ENCODE data around the gene RERE.

The RERE gene

DNA sequence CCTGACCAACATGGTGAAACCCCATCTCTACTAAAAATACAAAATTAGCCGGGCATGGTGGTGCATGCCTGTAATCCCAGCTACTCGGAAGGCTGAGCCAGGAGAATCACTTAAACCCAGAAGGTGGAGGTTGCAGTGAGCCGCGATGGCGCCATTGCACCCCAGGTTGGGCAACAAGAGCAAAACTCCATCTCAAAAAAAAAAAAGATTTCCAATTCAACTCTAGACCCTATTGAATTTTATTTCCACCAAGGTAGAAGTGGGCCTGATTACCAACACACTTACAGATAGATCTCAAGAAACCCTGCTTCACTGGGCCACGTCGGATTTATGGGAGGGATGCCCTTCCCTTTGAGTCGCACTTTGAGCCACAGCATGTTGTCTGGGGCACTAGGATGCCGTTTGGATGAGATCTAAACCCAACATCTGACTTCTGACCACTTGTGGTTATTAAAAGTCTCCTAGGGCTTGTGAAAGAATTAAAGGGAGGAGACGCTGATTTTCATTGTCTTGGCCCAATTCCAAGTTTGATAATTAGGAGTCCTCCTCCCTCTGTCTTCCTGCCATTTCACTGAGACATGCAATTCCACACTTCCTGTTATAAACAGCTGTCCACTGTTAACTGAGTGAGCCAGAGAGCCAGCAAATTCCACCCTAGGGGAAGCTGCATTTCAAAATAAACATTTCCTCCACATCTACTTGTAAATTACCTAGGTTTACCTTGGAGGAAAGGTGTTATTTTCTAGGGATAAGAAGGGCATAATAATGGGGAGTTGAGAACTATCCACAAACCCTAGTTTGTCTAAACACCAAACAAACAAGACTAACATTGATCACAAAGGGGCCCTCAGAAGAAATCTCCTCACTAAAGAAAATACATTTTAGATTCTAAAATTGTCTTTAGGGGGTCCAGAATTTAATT, 5.2 kb upstream of the RERE start (continued):
- TF ChIP-seq ZNF473 (tag by site-specific recombination; IDR thresholded peaks at IDR 0.05): no peak
- TF ChIP-seq ZNF324 (tag by site-specific recombination; IDR thresholded peaks at IDR 0.05): peak; percentile 68; the same call in 1 of the 2 replicates
- TF ChIP-seq ZNF701 (tag by site-specific recombination; IDR thresholded peaks at IDR 0.05): no peak
- TF ChIP-seq ZNF747 (tag by site-specific recombination; IDR thresholded peaks at IDR 0.05): no peak
- TF ChIP-seq ZNF311 (tag by site-specific recombination; IDR thresholded peaks at IDR 0.05; ENCODE audit: borderline replicate concordance): no peak
- TF ChIP-seq ZFP41 (tag by site-specific recombination; IDR thresholded peaks at IDR 0.05; ENCODE audit: borderline replicate concordance): no peak
- no peak for TF ChIP-seq ZNF354C (tag by site-specific recombination; IDR thresholded peaks at IDR 0.05; ENCODE audit: borderline replicate concordance, low read depth)
- no peak; the same call in 1 of the 2 replicates for TF ChIP-seq ZNF660 (tag by site-specific recombination; IDR thresholded peaks at IDR 0.05)
- TF ChIP-seq ZNF239 (tag by site-specific recombination; IDR thresholded peaks at IDR 0.05): no peak
- no peak; the same call in 1 of the 2 replicates for TF ChIP-seq ZNF76 (tag by site-specific recombination; IDR thresholded peaks at IDR 0.05; ENCODE audit: borderline replicate concordance, low read depth)
- TF ChIP-seq EGR2 (tag by site-specific recombination; IDR thresholded peaks at IDR 0.05; ENCODE audit: low read depth): no peak
- no peak for TF ChIP-seq ZNF624 (tag by site-specific recombination; IDR thresholded peaks at IDR 0.05)
- TF ChIP-seq ZNF214 (tag by site-specific recombination; IDR thresholded peaks at IDR 0.05; ENCODE audit: borderline replicate concordance): no peak
- TF ChIP-seq, protein P1, sequence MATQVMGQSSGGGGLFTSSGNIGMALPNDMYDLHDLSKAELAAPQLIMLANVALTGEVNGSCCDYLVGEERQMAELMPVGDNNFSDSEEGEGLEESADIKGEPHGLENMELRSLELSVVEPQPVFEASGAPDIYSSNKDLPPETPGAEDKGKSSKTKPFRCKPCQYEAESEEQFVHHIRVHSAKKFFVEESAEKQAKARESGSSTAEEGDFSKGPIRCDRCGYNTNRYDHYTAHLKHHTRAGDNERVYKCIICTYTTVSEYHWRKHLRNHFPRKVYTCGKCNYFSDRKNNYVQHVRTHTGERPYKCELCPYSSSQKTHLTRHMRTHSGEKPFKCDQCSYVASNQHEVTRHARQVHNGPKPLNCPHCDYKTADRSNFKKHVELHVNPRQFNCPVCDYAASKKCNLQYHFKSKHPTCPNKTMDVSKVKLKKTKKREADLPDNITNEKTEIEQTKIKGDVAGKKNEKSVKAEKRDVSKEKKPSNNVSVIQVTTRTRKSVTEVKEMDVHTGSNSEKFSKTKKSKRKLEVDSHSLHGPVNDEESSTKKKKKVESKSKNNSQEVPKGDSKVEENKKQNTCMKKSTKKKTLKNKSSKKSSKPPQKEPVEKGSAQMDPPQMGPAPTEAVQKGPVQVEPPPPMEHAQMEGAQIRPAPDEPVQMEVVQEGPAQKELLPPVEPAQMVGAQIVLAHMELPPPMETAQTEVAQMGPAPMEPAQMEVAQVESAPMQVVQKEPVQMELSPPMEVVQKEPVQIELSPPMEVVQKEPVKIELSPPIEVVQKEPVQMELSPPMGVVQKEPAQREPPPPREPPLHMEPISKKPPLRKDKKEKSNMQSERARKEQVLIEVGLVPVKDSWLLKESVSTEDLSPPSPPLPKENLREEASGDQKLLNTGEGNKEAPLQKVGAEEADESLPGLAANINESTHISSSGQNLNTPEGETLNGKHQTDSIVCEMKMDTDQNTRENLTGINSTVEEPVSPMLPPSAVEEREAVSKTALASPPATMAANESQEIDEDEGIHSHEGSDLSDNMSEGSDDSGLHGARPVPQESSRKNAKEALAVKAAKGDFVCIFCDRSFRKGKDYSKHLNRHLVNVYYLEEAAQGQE (tag by site-specific recombination; IDR thresholded peaks at IDR 0.05): 0 out of 2 replicates have a peak, but pooled peaks have one; percentile 18
- TF ChIP-seq ZNF248 (tag by site-specific recombination; IDR thresholded peaks at IDR 0.05): no peak
- TF ChIP-seq ZFHX2 (tag by site-specific recombination; conservative IDR thresholded peaks at IDR 0.05): no peak
- TF ChIP-seq HOXD13 (CRISPR knock-in tag; IDR thresholded peaks at IDR 0.05; ENCODE audit: borderline replicate concordance): peak; percentile 94
- TF ChIP-seq ZNF211 (tag by site-specific recombination; IDR thresholded peaks at IDR 0.05; ENCODE audit: low read depth): no peak
- TF ChIP-seq ZNF514 (tag by site-specific recombination; IDR thresholded peaks at IDR 0.05): no peak
- TF ChIP-seq ZNF175 (tag by site-specific recombination; IDR thresholded peaks at IDR 0.05): no peak
- TF ChIP-seq, protein P2, sequence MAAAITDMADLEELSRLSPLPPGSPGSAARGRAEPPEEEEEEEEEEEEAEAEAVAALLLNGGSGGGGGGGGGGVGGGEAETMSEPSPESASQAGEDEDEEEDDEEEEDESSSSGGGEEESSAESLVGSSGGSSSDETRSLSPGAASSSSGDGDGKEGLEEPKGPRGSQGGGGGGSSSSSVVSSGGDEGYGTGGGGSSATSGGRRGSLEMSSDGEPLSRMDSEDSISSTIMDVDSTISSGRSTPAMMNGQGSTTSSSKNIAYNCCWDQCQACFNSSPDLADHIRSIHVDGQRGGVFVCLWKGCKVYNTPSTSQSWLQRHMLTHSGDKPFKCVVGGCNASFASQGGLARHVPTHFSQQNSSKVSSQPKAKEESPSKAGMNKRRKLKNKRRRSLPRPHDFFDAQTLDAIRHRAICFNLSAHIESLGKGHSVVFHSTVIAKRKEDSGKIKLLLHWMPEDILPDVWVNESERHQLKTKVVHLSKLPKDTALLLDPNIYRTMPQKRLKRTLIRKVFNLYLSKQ (tag by site-specific recombination; IDR thresholded peaks at IDR 0.05; ENCODE audit: borderline replicate concordance): no peak
- TF ChIP-seq ZNF792 (tag by site-specific recombination; IDR thresholded peaks at IDR 0.05): no peak
- TF ChIP-seq ZNF10 (tag by site-specific recombination; IDR thresholded peaks at IDR 0.05): peak; percentile 20; the same call in 1 of the 2 replicates
- TF ChIP-seq, protein P3, sequence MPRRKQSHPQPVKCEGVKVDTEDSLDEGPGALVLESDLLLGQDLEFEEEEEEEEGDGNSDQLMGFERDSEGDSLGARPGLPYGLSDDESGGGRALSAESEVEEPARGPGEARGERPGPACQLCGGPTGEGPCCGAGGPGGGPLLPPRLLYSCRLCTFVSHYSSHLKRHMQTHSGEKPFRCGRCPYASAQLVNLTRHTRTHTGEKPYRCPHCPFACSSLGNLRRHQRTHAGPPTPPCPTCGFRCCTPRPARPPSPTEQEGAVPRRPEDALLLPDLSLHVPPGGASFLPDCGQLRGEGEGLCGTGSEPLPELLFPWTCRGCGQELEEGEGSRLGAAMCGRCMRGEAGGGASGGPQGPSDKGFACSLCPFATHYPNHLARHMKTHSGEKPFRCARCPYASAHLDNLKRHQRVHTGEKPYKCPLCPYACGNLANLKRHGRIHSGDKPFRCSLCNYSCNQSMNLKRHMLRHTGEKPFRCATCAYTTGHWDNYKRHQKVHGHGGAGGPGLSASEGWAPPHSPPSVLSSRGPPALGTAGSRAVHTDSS (tag by site-specific recombination; IDR thresholded peaks at IDR 0.05): 0 out of 2 replicates have a peak, but pooled peaks have one; percentile 29
- TF ChIP-seq, protein P4, sequence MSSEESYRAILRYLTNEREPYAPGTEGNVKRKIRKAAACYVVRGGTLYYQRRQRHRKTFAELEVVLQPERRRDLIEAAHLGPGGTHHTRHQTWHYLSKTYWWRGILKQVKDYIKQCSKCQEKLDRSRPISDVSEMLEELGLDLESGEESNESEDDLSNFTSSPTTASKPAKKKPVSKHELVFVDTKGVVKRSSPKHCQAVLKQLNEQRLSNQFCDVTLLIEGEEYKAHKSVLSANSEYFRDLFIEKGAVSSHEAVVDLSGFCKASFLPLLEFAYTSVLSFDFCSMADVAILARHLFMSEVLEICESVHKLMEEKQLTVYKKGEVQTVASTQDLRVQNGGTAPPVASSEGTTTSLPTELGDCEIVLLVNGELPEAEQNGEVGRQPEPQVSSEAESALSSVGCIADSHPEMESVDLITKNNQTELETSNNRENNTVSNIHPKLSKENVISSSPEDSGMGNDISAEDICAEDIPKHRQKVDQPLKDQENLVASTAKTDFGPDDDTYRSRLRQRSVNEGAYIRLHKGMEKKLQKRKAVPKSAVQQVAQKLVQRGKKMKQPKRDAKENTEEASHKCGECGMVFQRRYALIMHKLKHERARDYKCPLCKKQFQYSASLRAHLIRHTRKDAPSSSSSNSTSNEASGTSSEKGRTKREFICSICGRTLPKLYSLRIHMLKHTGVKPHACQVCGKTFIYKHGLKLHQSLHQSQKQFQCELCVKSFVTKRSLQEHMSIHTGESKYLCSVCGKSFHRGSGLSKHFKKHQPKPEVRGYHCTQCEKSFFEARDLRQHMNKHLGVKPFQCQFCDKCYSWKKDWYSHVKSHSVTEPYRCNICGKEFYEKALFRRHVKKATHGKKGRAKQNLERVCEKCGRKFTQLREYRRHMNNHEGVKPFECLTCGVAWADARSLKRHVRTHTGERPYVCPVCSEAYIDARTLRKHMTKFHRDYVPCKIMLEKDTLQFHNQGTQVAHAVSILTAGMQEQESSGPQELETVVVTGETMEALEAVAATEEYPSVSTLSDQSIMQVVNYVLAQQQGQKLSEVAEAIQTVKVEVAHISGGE (tag by site-specific recombination; conservative IDR thresholded peaks at IDR 0.05; ENCODE audit: low read depth): peak; percentile 84
- peak; percentile 81; the same call in 1 of the 2 replicates for TF ChIP-seq OVOL3 (tag by site-specific recombination; IDR thresholded peaks at IDR 0.05)
- TF ChIP-seq ZNF350 (tag by site-specific recombination; IDR thresholded peaks at IDR 0.05): no peak
- TF ChIP-seq ZNF169 (tag by site-specific recombination; IDR thresholded peaks at IDR 0.05): no peak
- TF ChIP-seq ZFP37 (tag by site-specific recombination; IDR thresholded peaks at IDR 0.05): no peak
- no peak for TF ChIP-seq ZNF791 (tag by site-specific recombination; IDR thresholded peaks at IDR 0.05)
- no peak for TF ChIP-seq ZNF548 (tag by site-specific recombination; IDR thresholded peaks at IDR 0.05)

All from HEK293 (cell line).